Bronchial epithelial cell (primary cell): Measurements from ENCODE around the gene TM2D3. TPM values are rescaled to one million over a fixed set of nuclear protein-coding genes. Genes with fewer than 3 reads are reported as not detected.
A peak's percentile ranks its signal among the peaks of the same experiment; 100 is the strongest.

Experiments used
- DNase-seq: peaks from one replicate; pipeline ENCODE4 v3.0.0-alpha.2; 2010; ENCODE audit warnings: low read depth
- FAIRE-seq: peaks from 2 replicates; lab custom pipeline; 2011; peaks lifted over from hg19 to GRCh38; lab: Jason Lieb, UNC
- H3K27me3 ChIP-seq: 2 replicates; pipeline ENCODE4 v1.5.1; 2011; ENCODE audit warnings: low read length; ENCODE audit not compliant: control insufficient read depth, insufficient read depth
- H3K36me3 ChIP-seq: 2 replicates; pipeline ENCODE4 v1.5.1; 2011; ENCODE audit warnings: low read length; ENCODE audit not compliant: control insufficient read depth, insufficient read depth
- H3K4me3 ChIP-seq: 2 replicates; pipeline ENCODE4 v1.5.1; 2011; ENCODE audit warnings: mild to moderate bottlenecking, low read depth, low read length, control low read depth
- total RNA-seq: library from RNA; depleted of rRNA; stranded (reverse); fragments of >200 nt; gene quantifications from 2 replicates; pipeline ENCODE4 v1.2.1, GENCODE V29; 2014
- TF ChIP-seq, protein P1 (sequence below): IDR thresholded peaks from 2 replicates; pipeline ENCODE4 v1.5.1; 2011; ENCODE audit warnings: mild to moderate bottlenecking, moderate library complexity, low read length, control low read depth, inconsistent platforms; ENCODE audit not compliant: insufficient read depth, severe bottlenecking

The TM2D3 gene
- total RNA-seq, 1 donor from 2014 or later: 21.6 TPM

DNA sequence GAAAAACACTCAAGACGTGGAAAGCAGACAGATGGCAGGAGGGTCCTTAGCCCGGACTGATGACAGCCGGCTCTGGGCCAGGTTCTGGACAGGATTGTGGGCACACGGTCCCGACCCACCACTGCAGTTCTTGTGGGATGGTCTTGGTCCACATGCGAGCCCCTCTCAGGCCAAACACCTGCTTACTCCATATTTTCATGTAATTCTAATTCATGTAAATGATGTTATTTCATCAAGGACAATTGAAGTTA, 32.6 kb downstream of the TM2D3 start:
- no peak for DNase-seq
- TF ChIP-seq, protein P1, sequence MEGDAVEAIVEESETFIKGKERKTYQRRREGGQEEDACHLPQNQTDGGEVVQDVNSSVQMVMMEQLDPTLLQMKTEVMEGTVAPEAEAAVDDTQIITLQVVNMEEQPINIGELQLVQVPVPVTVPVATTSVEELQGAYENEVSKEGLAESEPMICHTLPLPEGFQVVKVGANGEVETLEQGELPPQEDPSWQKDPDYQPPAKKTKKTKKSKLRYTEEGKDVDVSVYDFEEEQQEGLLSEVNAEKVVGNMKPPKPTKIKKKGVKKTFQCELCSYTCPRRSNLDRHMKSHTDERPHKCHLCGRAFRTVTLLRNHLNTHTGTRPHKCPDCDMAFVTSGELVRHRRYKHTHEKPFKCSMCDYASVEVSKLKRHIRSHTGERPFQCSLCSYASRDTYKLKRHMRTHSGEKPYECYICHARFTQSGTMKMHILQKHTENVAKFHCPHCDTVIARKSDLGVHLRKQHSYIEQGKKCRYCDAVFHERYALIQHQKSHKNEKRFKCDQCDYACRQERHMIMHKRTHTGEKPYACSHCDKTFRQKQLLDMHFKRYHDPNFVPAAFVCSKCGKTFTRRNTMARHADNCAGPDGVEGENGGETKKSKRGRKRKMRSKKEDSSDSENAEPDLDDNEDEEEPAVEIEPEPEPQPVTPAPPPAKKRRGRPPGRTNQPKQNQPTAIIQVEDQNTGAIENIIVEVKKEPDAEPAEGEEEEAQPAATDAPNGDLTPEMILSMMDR: no peak

DNA sequence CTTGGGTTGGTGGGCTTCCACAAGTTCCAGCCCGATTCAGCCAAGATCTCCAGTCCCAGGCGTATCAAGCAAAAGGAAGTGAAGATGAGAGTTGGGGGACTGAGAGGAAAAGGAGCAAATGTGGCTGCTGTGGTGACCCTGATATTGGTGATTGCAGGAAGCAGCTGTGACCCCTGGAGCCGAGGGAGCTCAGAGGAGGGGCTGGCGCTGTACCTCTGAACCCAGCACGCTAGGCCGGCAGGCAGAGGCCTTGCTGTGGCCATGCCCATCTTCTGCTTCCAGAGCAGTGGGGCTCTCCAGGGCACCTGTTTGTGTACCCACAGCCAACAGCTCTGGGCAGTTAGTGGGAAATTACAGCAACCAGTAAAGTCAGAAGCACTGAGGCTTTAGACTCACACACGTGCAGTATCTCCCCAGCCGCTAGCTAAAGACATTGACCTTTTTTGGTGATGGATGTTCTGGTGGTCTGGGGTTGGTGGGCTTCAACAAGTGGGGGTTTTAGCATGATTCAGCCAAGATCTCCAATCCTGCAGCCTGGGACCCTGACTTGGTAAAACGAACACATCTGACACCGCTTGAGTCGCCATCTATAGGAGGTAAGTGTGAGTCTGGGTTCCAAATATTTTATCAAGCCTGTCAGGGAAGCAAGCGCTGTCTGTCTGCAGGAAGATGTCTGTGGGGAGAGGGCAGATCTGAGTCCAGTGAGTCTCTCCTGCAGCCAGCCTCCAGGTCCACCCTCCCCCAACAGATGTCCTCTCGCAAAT, 33.1 kb downstream of the TM2D3 start:
- no peak for DNase-seq
- FAIRE-seq: peak; percentile 18
- TF ChIP-seq, protein P1: no peak
- Histone ChIP-seq H3K4me3 (no peak overlapping the region), H3K36me3 (no peaks in the 10 kb centered on the region), H3K27me3 (peaks cover 2% of the 10 kb centered on the region)

More for the DNA sequence above, 32.6 kb downstream of the TM2D3 start:
- H3K4me3 ChIP-seq: no peak overlapping the region
- H3K36me3 ChIP-seq: no peaks in the 10 kb centered on the region
- H3K27me3 ChIP-seq: peaks cover 2% of the 10 kb centered on the region
- FAIRE-seq: no peak

DNA sequence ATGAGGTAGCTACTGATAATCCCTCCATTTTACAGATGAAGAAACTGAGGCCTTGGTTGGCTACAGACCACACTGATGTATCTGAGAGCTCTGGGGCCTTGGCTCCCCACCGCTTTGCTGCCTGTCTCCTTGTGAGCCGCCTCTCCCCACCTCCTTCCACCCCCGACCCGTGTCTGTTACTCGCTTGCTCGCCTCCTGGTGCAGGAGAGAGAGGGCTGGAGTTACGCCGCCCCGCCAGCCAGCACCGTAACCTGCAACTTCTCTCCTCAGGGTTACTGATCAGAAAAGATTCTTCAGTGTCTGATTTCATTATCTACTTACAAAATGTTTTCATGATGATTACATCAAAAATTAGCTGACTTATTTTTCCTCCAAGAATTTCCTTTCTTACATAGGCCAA, 34.1 kb downstream of the TM2D3 start:
- TF ChIP-seq, protein P1: no peak
- no peak overlapping the region for H3K4me3 ChIP-seq
- DNase-seq (no peak), FAIRE-seq (no peak)
- H3K27me3 ChIP-seq: peaks cover 2% of the 10 kb centered on the region
- no peaks in the 10 kb centered on the region for H3K36me3 ChIP-seq

DNA sequence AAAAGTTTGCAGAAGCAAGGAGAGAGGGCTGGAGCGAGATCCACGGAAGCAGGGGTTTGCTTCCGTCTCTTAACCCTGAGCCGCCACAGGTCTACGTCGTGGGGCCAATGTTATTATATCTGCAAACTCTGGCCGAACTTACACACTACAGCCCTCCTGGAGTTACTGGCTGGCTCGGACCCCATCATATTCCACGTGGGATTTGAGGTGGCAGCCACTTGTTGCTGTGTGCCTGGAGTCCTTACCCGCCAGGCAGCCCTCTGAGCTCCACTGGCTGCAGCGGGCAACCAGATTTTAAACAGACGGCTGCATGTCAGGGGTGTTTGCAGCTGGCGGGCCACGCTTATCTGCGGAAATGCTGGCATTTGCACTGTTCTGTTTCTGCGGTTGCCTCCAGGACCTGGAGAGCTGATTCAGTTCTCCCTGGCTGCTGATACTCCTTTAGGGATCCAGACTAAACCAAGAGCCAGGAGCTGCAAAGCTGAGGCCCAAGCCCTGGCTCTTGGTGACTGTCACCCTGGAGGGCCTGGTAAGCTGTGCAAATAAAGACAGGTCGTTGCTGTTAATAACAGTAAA, 34.7 kb downstream of the TM2D3 start:
- FAIRE-seq: no peak
- peaks cover 2% of the 10 kb centered on the region for H3K27me3 ChIP-seq
- no peak for DNase-seq
- H3K36me3 ChIP-seq: no peaks in the 10 kb centered on the region
- H3K4me3 ChIP-seq: no peak overlapping the region
- TF ChIP-seq, protein P1: no peak

DNA sequence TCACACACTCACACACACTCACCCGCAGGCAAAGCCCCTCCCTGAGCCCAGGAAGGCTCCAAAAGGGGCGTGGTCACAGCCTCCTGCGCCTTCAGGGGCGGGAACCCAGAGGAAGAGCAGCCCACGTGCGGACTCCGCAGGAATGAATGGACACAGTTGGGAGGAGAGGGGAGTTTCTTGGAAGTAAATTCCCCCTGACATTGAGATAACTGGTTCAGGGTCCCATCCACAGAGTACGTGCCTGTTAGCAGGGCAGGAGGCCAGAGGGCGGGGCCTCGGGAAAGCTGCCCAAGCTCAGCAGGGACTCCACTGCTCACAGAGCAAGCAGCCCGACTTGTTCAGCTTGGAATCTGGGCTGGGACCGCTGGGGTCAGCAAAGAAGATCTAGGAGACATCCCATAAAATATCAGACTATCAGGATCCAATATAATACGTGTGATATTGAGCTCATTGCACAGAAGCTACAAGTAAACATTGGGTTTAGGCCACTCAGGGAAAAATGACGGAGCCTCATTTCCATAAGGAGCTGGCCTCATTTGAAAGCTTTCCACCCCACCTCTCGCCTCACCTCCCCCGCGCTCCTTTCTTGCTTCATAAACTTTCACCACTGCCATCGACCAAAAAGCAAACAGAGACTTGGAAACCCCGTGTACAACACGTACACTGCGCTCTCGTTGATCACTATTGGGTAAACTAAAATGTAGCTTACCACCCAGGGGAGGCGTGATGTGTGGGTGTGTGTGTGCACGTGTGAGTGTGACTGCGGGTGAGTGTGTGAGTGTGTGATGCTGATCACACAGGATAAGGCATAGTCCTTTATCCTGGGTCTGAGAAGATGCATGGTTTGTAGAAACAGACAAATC, 36.0 kb downstream of the TM2D3 start:
- FAIRE-seq (no peak), DNase-seq (peak; percentile 76)
- Histone ChIP-seq H3K36me3 (no peaks in the 10 kb centered on the region), H3K27me3 (peaks cover 2% of the 10 kb centered on the region), H3K4me3 (peak overlapping the region; percentile 13)
- TF ChIP-seq, protein P1: no peak
